Activated CD4-positive, alpha-beta T cell treated with anti-CD3 and anti-CD28 coated beads, Interleukin-2, amount 50 U/mL, for 16 hours (primary cell): ENCODE results near the gene GPC6.

ENCODE experiments used
- DNase-seq: peaks from one replicate; pipeline ENCODE4 v3.0.0-alpha.2; 2020

GPC6 gene

DNA sequence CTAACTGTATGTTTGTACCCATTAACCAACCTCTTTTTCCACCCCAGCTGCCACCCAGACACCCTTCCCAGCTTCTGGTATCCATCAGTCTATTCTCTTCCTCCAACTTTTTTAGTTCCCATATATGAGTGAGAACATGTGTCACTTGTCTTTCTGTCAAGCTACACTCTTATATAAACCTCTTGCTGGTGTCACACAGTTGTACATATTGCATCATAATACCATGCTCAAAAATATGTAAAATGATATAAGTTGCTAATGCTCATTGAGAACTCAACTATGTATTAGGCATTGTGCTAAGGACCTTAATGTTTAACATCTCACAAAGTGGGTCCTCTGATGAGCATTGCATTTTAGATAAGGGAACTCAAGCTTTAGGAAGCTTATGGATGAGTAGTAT is 395.4 kb downstream of the GPC6 start:
- DNase-seq = no peak

DNA sequence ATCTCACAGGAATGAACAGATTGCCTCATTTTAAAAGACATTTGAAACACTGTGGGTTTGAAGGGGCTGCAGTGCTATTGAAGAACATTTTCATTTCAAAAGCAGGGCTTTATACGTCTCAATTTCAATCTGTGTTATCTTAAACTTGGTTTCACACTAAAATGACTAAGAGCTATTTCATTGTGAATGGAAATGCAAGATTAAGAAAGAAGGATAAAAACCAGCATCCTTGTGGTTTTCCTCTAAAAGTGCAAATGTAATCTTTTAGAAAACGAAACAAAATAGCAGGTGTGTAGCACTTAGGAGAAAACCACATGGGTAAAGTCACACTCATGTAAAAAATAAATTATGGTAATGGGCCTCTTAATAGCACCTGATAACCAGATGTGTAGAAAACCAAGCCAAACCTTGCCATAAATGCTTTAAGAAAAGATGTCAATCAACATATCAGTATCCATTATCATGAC is 397.7 kb downstream of the GPC6 start:
- no peak for DNase-seq

- DNase-seq = no peak
Measured at GRCh38 chr13:93625536-93625935, 398.9 kb downstream of the GPC6 start.

DNA sequence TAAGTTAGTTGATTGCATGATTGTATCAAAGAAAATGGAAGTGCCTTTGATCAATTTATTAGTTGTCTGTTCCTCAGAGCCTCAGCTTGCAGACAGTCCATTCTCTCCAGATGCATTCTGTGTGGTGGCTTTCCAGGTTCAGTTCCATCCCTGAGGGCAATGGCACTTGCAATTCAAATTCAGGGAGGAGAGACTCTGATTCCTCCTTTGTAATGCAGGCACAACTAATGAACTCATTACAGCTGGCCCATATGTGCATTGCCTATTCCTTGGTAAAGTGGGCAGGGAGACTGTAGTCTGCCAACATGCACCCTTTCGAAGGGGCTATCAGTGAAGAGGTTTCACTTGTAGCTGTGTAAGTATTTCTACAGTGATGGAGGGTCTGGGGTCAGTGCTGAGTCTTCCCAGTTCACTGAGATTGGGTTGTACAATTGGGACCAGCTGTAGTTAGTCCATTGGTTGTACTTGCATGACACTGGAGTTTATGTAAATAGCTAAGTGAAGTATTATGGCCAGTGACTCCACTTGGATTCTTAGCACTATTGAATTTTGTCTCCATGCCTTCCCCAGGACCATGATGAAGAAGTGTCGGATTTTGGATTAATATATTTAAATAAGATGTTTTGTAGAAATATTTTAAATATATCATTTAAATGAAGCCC is 401.7 kb downstream of the GPC6 start:
- no peak for DNase-seq

GRCh38 chr13:93635616-93636032 is 409.0 kb downstream of the GPC6 start:
- DNase-seq = no peak

GRCh38 chr13:93637852-93638251 is 411.2 kb downstream of the GPC6 start:
- DNase-seq = no peak

DNA sequence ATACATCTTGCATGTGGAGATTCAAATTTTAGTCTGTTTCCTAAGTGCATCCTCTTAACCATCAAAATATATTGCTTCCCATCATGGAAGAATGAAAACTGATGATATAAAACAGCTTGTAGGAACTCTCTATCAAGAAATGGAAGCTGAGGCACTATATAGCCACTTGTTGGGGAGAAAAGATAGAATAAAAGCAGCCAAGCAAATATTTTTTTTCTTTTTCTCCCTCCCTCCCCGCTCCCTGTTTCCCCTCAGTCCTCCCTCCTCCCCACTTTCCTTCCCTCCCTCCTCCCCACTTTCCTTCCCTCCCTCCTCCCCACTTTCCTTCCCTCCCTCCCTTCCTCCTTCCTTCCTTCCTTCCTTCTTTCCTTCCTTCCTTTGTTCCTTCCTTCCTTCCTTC is 413.8 kb downstream of the GPC6 start:
- no peak for DNase-seq

- no peak for DNase-seq
Measured at GRCh38 chr13:93646245-93646644, 419.6 kb downstream of the GPC6 start.

DNA sequence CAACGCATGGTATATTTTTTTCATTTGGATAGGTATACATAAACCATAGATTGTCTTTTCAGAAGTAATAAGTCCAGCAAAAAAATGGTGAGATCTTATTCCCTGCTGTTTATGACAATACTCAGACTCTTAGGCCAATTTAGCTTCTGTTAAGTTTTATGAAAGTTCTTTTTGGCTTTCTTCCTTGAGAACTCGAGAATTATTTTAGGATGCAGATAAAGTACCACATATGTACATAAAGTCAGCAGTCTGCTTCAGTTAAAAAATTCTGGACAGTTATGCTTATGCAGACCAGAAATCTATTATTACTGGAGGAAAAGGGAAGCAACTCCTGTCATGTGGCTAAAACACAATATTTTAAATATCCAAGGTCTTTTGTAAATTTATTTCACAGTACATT is 422.9 kb downstream of the GPC6 start:
- no peak for DNase-seq

GRCh38 chr13:93653776-93654175 is 427.2 kb downstream of the GPC6 start:
- DNase-seq = no peak

GRCh38 chr13:93655154-93655553 is 428.5 kb downstream of the GPC6 start:
- no peak for DNase-seq

GRCh38 chr13:93660391-93661063 is 433.9 kb downstream of the GPC6 start:
- no peak for DNase-seq

GRCh38 chr13:93670866-93671265 is 444.3 kb downstream of the GPC6 start:
- DNase-seq = no peak

DNA sequence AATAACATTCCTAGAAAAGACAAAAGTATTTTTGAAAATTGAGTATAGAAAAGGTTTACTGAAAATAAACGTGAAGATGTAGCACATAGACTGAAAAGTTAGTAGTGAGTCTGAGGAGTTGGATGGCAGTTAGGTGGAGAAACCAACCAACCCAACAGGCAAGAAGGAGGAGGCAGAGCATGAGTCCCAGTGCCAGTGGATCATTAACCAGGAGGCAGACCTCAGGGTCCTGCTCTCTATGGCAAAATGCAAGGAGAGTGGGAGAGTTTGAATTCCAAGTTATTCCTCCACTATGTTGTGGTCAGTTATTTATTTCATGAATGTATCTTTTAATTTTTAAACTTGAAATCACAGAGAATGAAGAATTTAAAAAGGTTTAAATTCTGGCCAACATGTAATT is 446.4 kb downstream of the GPC6 start:
- no peak for DNase-seq

GRCh38 chr13:93673885-93674284 is 447.3 kb downstream of the GPC6 start:
- DNase-seq = no peak

DNA sequence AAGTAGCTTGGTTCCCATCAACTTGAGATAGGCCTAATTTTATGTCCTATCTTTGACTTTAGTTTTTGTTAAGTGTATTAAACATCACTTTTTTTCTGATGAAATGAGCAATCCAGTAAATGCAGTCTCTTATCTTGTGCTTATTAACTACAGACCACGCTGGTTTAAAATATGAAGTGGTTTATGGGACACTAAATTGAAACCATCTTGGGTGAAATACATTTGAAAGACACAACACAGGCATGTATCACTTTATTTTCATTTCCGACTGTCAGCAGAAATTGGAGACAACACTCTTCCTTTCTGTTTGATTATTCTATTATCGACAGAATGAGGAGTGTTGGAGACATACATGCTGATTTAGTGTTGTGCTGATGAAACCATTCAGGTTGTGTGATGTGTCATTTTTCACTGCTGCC is 447.7 kb downstream of the GPC6 start:
- DNase-seq = no peak

GRCh38 chr13:93680329-93680728 is 453.7 kb downstream of the GPC6 start:
- no peak for DNase-seq

DNA sequence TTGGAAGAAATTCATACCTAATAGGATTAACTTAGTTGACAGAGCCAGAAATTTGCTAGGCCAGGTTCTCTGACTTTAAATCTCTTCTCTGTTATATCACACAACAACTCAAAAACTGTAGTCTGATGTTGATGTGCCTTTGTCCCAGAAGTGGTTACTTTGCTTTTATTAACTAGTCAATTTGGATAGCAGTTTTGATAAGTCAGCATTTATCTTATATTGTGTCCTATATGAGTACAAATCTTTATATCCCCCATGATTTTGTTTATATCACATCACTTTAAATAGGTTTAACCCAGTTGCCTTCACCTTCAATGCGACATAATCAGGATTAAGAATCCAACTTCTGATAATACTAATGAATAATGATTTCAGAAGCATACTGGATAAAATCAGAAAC is 459.3 kb downstream of the GPC6 start:
- DNase-seq = no peak

GRCh38 chr13:93686399-93686798 is 459.8 kb downstream of the GPC6 start:
- no peak for DNase-seq

DNA sequence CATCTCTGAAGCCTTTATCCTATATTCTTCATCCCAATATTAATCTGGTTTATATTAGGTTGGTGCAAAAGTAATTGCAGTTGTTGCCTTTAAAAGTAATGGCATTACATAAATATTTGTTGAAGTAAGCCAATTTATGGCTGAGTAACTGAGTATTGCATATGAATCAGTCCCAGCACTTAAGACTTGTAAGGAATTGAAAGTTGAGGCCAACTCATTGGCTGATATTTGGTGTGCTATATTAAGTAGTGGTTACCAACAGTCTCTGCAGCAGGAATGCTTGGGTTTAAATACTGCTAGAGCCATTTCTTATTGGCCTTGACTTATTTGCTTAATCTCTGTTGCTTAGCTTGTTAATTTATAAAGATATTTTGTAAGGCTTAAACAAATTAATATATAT is 460.7 kb downstream of the GPC6 start:
- no peak for DNase-seq

DNA sequence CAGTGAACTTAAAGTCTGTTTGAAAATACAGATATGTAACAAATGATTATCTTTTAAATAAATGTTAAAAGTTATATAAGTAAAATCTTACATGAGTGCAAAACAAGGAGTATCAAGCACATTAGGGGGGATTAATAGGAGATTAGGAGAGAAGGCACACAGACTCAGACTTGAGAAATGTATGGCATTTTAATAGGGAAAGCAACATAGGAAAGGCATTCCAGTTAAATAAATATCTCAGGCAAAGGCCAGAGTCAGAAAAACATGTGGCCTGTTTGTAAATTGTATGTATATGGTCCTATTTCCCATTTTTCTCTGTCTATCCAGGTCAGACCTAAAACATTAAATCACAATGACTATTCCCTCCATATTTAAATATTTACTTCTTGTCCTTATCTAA is 462.7 kb downstream of the GPC6 start:
- no peak for DNase-seq

DNA sequence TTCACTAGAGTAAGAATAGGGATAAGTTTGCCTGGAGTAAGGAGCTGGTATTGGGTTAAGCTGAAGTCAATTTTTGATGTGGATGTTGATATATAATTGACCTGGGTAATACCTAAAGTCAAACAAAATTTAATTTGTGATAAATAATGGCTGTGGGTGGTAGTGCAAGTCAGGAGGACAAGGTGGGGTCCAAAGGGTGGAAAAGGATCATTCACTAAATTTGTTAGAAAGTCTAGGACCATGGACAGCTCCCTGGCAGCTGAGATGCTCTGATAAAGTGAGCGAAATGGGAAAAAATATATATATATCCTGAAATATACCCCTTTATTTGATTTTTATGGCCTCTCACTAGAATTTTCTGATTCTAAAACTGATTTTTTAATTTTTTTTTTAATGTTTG is 463.5 kb downstream of the GPC6 start:
- no peak for DNase-seq

GRCh38 chr13:93698016-93698613 is 471.5 kb downstream of the GPC6 start:
- DNase-seq = no peak

DNA sequence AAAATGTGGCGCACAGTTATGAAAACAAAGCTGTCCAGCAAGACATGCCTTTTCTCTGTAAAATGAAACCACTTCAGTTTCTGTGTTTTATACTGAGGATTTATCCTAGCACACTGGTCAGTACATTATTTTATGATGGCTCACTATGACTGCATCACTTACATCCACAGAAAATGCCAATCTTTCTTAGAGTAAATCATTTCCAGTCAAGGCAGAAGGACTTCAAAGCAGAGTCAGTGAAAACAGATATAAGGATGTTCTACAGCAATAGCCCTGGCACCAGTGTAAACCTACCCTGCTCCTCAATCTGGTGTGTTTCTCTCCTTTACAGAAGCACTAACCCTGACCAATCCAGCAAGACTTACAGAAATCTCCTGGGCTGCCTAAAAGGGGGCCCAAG is 473.5 kb downstream of the GPC6 start:
- DNase-seq = no peak
